Transverse colon (tissue), 4 donors: Measurements from ENCODE around the gene TEKT5.

Experiments
- EP300 ChIP-seq: sonication (generic); formaldehyde crosslinking; IDR thresholded peaks from one replicate; pipeline ENCODE4 v1.6.1; 2017; ENCODE audit warnings: antibody characterized with exemption, low read depth
- POLR2A ChIP-seq: fragments of 450-650 bp; IDR thresholded peaks from one replicate; pipeline ENCODE4 v1.6.1; 2016; ENCODE audit warnings: antibody characterized with exemption, mild to moderate bottlenecking, moderate library complexity
- POLR2AphosphoS5 ChIP-seq, 3 donors: sonication (generic); formaldehyde crosslinking; IDR thresholded peaks; one replicate each; pipeline ENCODE4 v1.6.1; 2016; ENCODE audit warnings: antibody characterized with exemption in 3 of 3
- TF ChIP-seq, protein P1 (sequence below), 5 experiments: fragments of 200-600 bp in 3 of 5; fragments of 450-650 bp in 2 of 5; sonication (generic) in 3 of 5; IDR thresholded peaks; 1 replicate in 2 of 5; 2 replicates in 3 of 5; pipeline ENCODE4 v1.5.1; 2016 to 2017; ENCODE audit warnings: antibody characterized with exemption in 5 of 5, inconsistent platforms in 3 of 5, mild to moderate bottlenecking in 2 of 5, moderate library complexity in 1 of 5

DNA sequence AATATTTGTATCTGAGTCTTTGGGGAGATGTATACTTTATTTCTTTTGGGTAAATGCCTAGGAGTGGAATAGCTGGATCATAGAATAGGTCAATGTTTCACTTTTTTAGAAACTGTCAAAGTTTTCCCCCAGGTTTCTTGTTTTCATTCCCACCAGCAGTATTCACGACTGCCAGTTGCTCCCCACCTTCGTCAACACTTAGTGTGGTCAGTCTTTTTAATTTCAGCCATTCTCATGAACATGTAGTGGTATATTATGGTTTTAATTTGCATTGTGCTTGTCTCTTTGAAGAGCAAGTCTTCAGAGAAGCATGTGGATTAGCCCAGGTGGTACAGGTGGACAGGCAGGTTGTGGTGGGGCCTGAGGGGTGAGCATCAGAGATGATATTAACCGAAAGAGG, 53.8 kb downstream of the TEKT5 start:
- TF ChIP-seq POLR2A (no peak), EP300 (no peak), POLR2AphosphoS5 (IDR thresholded peaks at IDR 0.05) (no peak)
- TF ChIP-seq, protein P1, sequence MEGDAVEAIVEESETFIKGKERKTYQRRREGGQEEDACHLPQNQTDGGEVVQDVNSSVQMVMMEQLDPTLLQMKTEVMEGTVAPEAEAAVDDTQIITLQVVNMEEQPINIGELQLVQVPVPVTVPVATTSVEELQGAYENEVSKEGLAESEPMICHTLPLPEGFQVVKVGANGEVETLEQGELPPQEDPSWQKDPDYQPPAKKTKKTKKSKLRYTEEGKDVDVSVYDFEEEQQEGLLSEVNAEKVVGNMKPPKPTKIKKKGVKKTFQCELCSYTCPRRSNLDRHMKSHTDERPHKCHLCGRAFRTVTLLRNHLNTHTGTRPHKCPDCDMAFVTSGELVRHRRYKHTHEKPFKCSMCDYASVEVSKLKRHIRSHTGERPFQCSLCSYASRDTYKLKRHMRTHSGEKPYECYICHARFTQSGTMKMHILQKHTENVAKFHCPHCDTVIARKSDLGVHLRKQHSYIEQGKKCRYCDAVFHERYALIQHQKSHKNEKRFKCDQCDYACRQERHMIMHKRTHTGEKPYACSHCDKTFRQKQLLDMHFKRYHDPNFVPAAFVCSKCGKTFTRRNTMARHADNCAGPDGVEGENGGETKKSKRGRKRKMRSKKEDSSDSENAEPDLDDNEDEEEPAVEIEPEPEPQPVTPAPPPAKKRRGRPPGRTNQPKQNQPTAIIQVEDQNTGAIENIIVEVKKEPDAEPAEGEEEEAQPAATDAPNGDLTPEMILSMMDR (IDR thresholded peaks at IDR 0.05): no peak
